ENCODE measurements around the gene MBOAT7. TPM values are rescaled to one million over a fixed set of nuclear protein-coding genes. Genes with fewer than 3 reads are reported as not detected.

Gene MBOAT7
- total and polyA plus RNA-seq, 4 donors = 10.3 to 31.5 (median 15.0) TPM

GRCh38 chr19:54142166-54142780 is 47.1 kb downstream of the MBOAT7 start:
- H3K9me3 ChIP-seq (ENCODE audit: control insufficient read depth in 4 of 4, low read length in 3 of 4) = no peaks in the 10 kb centered on the region
- H3K36me3 ChIP-seq (ENCODE audit: control insufficient read depth in 4 of 4, insufficient read depth in 3 of 4, low read depth in 1 of 4, low read length in 3 of 4) = peaks cover 11 to 53% (median 41%) of the 10 kb centered on the region in 4 donors
- no peak overlapping the region for H3K4me3 ChIP-seq (ENCODE audit: low read depth in 1 of 3, low read length in 3 of 3)
- H3K4me1 ChIP-seq (ENCODE audit: control insufficient read depth in 4 of 4, insufficient read depth in 4 of 4, low read length in 3 of 4) = peaks cover 2 to 24% (median 21%) of the 10 kb centered on the region in 4 donors
- no peak for DNase-seq (ENCODE audit: low spot score)
- TF ChIP-seq RXRA (IDR thresholded peaks at IDR 0.05) = no peak
- TF ChIP-seq JUND (IDR thresholded peaks at IDR 0.05) = no peak
- TF ChIP-seq NR2F2 (IDR thresholded peaks at IDR 0.05) = no peak
- no peak for TF ChIP-seq ZBTB33 (IDR thresholded peaks at IDR 0.05)
- TF ChIP-seq MAX (IDR thresholded peaks at IDR 0.05) = no peak
- TF ChIP-seq CTCF (IDR thresholded peaks at IDR 0.05; ENCODE audit: low read depth, low read length, missing input control) = no peak
- TF ChIP-seq FOXA2 (IDR thresholded peaks at IDR 0.05) = no peak
- TF ChIP-seq GABPA (IDR thresholded peaks at IDR 0.05 in 1 of 2, conservative IDR thresholded peaks at IDR 0.05 in 1 of 2) = no peak
- TF ChIP-seq ATF3 (IDR thresholded peaks at IDR 0.05) = no peak
- no peak for TF ChIP-seq SP1 (IDR thresholded peaks at IDR 0.05)
- no peak for TF ChIP-seq EGR1 (IDR thresholded peaks at IDR 0.05; ENCODE audit: low read depth in 2 of 2)
- no peak for TF ChIP-seq TAF1 (conservative IDR thresholded peaks at IDR 0.05)
- TF ChIP-seq YY1 (IDR thresholded peaks at IDR 0.05) = no peak
- TF ChIP-seq FOXA1 (IDR thresholded peaks at IDR 0.05) = no peak
- TF ChIP-seq HNF4G (IDR thresholded peaks at IDR 0.05) = no peak
- TF ChIP-seq HNF4A (conservative IDR thresholded peaks at IDR 0.05) = no peak
- TF ChIP-seq REST (IDR thresholded peaks at IDR 0.05) = no peak
- TF ChIP-seq RAD21 (IDR thresholded peaks at IDR 0.05) = no peak
- H3K9ac ChIP-seq (ENCODE audit: low read depth in 1 of 2, low read length in 2 of 2) = no peak overlapping the region
- WGBS = 91% methylated on average over 7 of the region's 7 CpGs
- H3K27me3 ChIP-seq (ENCODE audit: control insufficient read depth in 4 of 4, insufficient read depth in 4 of 4, low read length in 3 of 4) = no peaks in the 10 kb centered on the region
- no peak overlapping the region for H3K27ac ChIP-seq (ENCODE audit: low read depth in 1 of 2, low read length in 2 of 2)
